Type B pancreatic cell (in vitro differentiated cells): ENCODE data around the gene TM9SF1. TPM values are rescaled to one million over a fixed set of nuclear protein-coding genes. Genes with fewer than 3 reads are reported as not detected.
A peak's percentile ranks its signal among the peaks of the same experiment; 100 is the strongest.

Experiments used
- DNase-seq: peaks from one replicate; pipeline ENCODE4 v3.0.0; 2021; ENCODE audit warnings: mixed read lengths; ENCODE audit not compliant: unreplicated experiment; ENCODE audit errors: extremely low spot score
- H3K27ac Mint-ChIP-seq: 2 replicates; pipeline ENCODE4 v1.8.0; 2021; ENCODE audit warnings: mild to moderate bottlenecking, mixed read lengths
- H3K27me3 Mint-ChIP-seq: 2 replicates; pipeline ENCODE4 v1.8.0; 2021; ENCODE audit warnings: mixed read lengths
- H3K36me3 Mint-ChIP-seq: 2 replicates; pipeline ENCODE4 v1.8.0; 2021; ENCODE audit warnings: mixed read lengths
- H3K4me1 Mint-ChIP-seq: one replicate; pipeline ENCODE4 v1.8.0; 2021; ENCODE audit warnings: mixed read lengths; ENCODE audit not compliant: unreplicated experiment
- H3K4me3 Mint-ChIP-seq: 2 replicates; pipeline ENCODE4 v1.8.0; 2021; ENCODE audit warnings: mild to moderate bottlenecking, mixed read lengths
- H3K9me3 Mint-ChIP-seq: 2 replicates; pipeline ENCODE4 v1.8.0; 2021; ENCODE audit warnings: mixed read lengths
- total RNA-seq: library from RNA; stranded (reverse); gene quantifications from 2 replicates; pipeline ENCODE4 v1.2.1, GENCODE V29; 2021; ENCODE audit warnings: low replicate concordance
- TF ChIP-seq, protein P1 (sequence below): fragments of 200-600 bp; sonication (generic); conservative IDR thresholded peaks from 2 replicates; pipeline ENCODE4 v1.5.0; 2021; ENCODE audit warnings: antibody characterized with exemption, mild to moderate bottlenecking

Gene TM9SF1
- total RNA-seq, 1 donor from 2014 or later = 50.5 TPM

DNA sequence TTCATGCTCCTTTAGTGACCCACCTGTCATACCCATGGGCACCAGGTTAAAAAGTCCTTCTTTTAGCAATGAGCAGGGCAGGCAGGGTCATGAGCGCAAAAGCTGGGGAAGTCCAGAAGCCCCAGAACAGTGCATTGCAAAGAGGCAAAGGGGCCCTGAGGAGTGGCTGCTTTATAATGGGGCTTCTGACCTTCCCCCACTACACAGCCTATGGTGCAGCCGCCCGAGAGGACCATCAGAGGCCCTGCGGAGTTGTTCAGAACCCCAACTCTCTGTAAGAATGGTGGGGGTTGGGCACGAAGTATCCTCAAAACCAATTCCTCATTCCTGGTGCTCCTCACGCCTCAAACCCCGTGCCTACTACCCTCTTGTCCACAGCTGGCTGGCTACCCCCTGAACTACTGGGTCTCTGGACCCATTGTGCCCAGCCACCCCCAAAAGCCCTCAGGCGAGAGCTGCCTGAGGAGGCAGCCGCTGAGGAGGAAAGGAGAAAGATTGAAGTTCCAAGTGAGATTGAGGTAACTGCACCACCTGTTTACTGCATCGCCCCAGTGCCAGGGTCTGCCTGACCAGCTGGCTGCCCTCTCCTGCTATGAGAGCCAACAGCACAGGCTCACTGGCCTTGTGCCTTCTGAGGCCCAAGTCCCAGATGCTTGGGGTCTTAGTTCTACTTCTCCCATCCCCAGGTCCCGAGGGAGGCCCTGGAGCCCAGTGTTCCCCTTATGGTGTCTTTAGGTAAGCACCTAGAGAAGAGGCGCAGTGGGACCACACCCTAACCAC lies 16.7 kb downstream of the TM9SF1 start:
- no peak for DNase-seq
- Mint-ChIP-seq H3K4me1 (peaks cover 13% of the 10 kb centered on the region), H3K27me3 (no peaks in the 10 kb centered on the region), H3K36me3 (peaks cover 10% of the 10 kb centered on the region), H3K9me3 (no peaks in the 10 kb centered on the region), H3K4me3 (no peak overlapping the region), H3K27ac (peak overlapping the region; percentile 46)
- TF ChIP-seq, protein P1, sequence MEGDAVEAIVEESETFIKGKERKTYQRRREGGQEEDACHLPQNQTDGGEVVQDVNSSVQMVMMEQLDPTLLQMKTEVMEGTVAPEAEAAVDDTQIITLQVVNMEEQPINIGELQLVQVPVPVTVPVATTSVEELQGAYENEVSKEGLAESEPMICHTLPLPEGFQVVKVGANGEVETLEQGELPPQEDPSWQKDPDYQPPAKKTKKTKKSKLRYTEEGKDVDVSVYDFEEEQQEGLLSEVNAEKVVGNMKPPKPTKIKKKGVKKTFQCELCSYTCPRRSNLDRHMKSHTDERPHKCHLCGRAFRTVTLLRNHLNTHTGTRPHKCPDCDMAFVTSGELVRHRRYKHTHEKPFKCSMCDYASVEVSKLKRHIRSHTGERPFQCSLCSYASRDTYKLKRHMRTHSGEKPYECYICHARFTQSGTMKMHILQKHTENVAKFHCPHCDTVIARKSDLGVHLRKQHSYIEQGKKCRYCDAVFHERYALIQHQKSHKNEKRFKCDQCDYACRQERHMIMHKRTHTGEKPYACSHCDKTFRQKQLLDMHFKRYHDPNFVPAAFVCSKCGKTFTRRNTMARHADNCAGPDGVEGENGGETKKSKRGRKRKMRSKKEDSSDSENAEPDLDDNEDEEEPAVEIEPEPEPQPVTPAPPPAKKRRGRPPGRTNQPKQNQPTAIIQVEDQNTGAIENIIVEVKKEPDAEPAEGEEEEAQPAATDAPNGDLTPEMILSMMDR = no peak

DNA sequence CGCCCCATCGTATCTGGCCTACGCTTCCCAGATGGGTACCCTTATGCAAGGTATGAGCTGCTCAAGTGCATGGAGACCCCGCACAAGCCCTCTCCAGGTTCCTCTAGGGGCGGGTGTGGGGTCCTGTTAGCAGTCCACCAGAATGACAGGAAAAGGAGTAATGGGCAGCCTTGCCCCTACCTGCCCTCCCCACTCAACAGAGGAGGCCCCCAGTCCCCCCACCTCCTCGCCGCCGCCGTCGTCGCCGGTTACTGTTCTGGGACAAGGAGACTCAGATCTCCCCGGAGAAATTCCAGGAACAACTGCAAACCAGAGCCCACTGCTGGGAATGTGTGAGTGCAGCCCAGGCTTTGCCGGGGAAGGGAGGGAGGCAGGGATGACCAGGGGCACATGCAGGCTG lies 17.4 kb downstream of the TM9SF1 start:
- Mint-ChIP-seq H3K4me1 (peaks cover 20% of the 10 kb centered on the region), H3K4me3 (no peak overlapping the region), H3K27ac (no peak overlapping the region), H3K36me3 (peaks cover 10% of the 10 kb centered on the region), H3K27me3 (no peaks in the 10 kb centered on the region), H3K9me3 (no peaks in the 10 kb centered on the region)
- TF ChIP-seq, protein P1 = no peak
- DNase-seq = no peak

DNA sequence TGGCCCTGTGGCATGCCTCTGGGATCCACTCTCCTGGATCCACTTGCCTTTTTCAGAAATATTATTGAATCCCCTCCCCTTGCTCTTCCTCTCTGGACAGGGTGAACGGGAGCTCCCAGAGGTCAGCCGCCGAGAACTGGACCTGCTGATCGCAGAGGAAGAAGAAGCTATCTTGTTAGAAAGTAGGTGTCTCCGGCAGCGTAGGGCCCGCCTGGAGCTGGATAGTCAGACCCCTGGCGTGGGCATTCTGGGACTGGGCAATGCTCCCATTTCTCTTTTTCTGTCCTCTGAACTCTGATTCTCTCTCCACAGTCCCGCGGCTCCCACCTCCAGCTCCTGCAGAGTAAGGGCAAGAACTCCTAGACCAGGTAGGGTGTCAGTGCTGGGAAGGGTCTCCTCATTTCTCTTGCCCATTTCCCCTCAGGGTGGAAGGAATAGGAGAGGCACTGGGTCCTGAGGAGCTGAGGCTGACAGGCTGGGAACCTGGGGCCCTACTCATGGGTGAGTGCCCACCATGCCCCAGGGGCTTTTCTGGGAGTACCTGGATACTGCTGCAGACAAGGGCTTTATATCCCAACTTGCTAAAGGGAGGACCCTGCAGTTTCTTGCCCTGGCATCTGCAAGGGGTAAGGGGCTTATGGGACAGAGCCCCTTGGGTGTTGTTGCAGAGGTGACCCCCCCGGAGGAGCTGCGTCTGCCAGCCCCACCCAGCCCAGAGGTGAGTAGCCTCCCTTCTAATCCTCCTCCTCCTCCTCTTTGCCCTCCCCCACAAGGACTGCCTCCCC lies 18.0 kb downstream of the TM9SF1 start:
- no peak overlapping the region for H3K4me3 Mint-ChIP-seq
- TF ChIP-seq, protein P1 = no peak
- H3K27me3 Mint-ChIP-seq = no peaks in the 10 kb centered on the region
- peaks cover 21% of the 10 kb centered on the region for H3K4me1 Mint-ChIP-seq
- no peak overlapping the region for H3K27ac Mint-ChIP-seq
- peaks cover 10% of the 10 kb centered on the region for H3K36me3 Mint-ChIP-seq
- no peak for DNase-seq
- H3K9me3 Mint-ChIP-seq = no peaks in the 10 kb centered on the region

DNA sequence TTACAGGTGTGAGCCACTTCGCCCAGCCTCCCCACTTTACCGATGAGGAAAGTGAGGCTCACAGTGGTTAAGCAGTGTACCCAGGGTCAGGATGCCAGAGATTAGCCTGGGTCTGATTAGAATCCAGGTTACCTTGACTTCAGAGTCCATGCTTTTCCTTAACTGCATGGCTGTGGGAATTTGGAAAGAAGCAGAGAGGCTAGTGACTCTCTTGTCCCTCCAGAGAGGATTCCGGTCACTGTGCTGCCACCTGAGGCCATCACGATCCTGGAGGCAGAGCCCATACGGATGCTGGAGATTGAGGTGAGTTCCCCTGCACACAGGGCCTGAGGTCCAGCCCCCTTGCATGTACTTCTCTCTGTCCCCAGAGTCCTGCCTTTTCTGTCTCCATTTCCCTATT lies 18.6 kb downstream of the TM9SF1 start:
- Mint-ChIP-seq H3K27ac (no peak overlapping the region), H3K9me3 (no peaks in the 10 kb centered on the region), H3K4me3 (no peak overlapping the region), H3K27me3 (no peaks in the 10 kb centered on the region), H3K36me3 (peaks cover 11% of the 10 kb centered on the region), H3K4me1 (peaks cover 22% of the 10 kb centered on the region)
- TF ChIP-seq, protein P1 = no peak
- no peak for DNase-seq

DNA sequence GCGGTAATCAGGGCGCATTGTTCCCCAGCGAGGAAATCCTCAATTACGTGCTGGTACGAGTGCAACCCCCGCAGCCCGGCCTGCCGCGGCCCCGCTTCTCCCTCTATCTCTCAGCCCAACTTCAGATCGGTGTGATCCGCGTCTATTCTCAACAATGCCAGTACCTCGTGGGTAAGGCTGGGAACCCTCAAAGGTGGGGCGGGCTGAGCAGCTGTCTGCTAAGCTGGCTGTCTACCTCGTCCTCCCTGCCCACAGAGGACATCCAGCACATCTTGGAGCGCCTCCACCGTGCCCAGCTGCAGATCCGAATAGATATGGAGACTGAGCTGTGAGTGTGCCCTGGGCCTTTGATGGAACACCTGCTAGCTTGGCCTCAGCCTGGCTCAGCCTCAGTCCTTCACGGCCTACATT lies 22.4 kb downstream of the TM9SF1 start:
- peaks cover 25% of the 10 kb centered on the region for H3K4me1 Mint-ChIP-seq
- no peaks in the 10 kb centered on the region for H3K27me3 Mint-ChIP-seq
- H3K4me3 Mint-ChIP-seq = peak overlapping the region; percentile 92
- TF ChIP-seq, protein P1 = no peak
- H3K36me3 Mint-ChIP-seq = peaks cover 16% of the 10 kb centered on the region
- DNase-seq = no peak
- H3K9me3 Mint-ChIP-seq = no peaks in the 10 kb centered on the region
- peak overlapping the region; percentile 54 for H3K27ac Mint-ChIP-seq
